GM23338 (cell line): Measurements from ENCODE around the gene ISG20. TPM values are rescaled to one million over a fixed set of nuclear protein-coding genes. Genes with fewer than 3 reads are reported as not detected.

Experiments used
- ATAC-seq: fragments of 200-7000 bp; cut with Tn5 transposase; 3 replicates; pipeline ENCODE4 v1.9.1; 2020
- DNase-seq: peaks from one replicate; pipeline ENCODE4 v3.0.0-alpha.2; 2015; ENCODE audit warnings: low spot score
- H2AFZ ChIP-seq: fragments of 200-600 bp; sonication (generic); 2 replicates; pipeline ENCODE4 v1.8.0; 2016; ENCODE audit warnings: antibody characterized with exemption, mild to moderate bottlenecking, moderate library complexity
- H3F3A ChIP-seq: fragments of 200-600 bp; sonication (generic); replicated peaks from 2 replicates; pipeline ENCODE4 v1.8.0; 2017; ENCODE audit warnings: antibody characterized with exemption, mixed run types, low read depth
- H3K27ac ChIP-seq: fragments of 200-600 bp; sonication (generic); 2 replicates; pipeline ENCODE4 v1.6.1; 2016; ENCODE audit warnings: low read depth
- H3K27me3 ChIP-seq: fragments of 200-600 bp; sonication (generic); 2 replicates; pipeline ENCODE4 v1.8.0; 2016; ENCODE audit warnings: mild to moderate bottlenecking, mixed run types, moderate library complexity; ENCODE audit not compliant: insufficient read depth
- H3K36me3 ChIP-seq: fragments of 200-600 bp; sonication (generic); 2 replicates; pipeline ENCODE4 v1.8.0; 2016; ENCODE audit warnings: mild to moderate bottlenecking; ENCODE audit not compliant: insufficient read depth
- H3K4me1 ChIP-seq: fragments of 200-600 bp; sonication (generic); 2 replicates; pipeline ENCODE4 v1.8.0; 2016; ENCODE audit warnings: mild to moderate bottlenecking, moderate library complexity; ENCODE audit not compliant: insufficient read depth
- H3K4me2 ChIP-seq: fragments of 200-600 bp; sonication (generic); 2 replicates; pipeline ENCODE4 v1.7.1; 2017; ENCODE audit warnings: mixed run types
- H3K4me3 ChIP-seq: fragments of 200-600 bp; sonication (generic); 2 replicates; pipeline ENCODE4 v1.6.1; 2016; ENCODE audit warnings: mixed run types
- H3K79me2 ChIP-seq: fragments of 200-600 bp; sonication (generic); replicated peaks from 2 replicates; pipeline ENCODE4 v1.8.0; 2017; ENCODE audit warnings: mild to moderate bottlenecking; ENCODE audit not compliant: insufficient read depth
- H3K9me2 ChIP-seq: fragments of 200-600 bp; sonication (generic); 2 replicates; pipeline ENCODE4 v1.8.0; 2017; ENCODE audit not compliant: insufficient read depth
- H4K20me1 ChIP-seq: fragments of 200-600 bp; sonication (generic); replicated peaks from 2 replicates; pipeline ENCODE4 v1.8.0; 2017; ENCODE audit warnings: mild to moderate bottlenecking; ENCODE audit not compliant: insufficient read depth
- H3K27ac Mint-ChIP-seq: 2 replicates; pipeline ENCODE4 v1.8.0; 2020; ENCODE audit warnings: inconsistent platforms, mild to moderate bottlenecking, moderate library complexity, mixed read lengths
- H3K27me3 Mint-ChIP-seq: 3 replicates; pipeline ENCODE4 v1.8.0; 2022; ENCODE audit warnings: low read depth, mild to moderate bottlenecking, moderate library complexity, mixed read lengths, inconsistent platforms; ENCODE audit not compliant: insufficient read depth, poor library complexity
- H3K36me3 Mint-ChIP-seq: 3 replicates; pipeline ENCODE4 v1.8.0; 2021; ENCODE audit warnings: low read depth, mild to moderate bottlenecking, inconsistent platforms, moderate library complexity, mixed read lengths
- H3K4me1 Mint-ChIP-seq: 3 replicates; pipeline ENCODE4 v1.8.0; 2020; ENCODE audit warnings: mild to moderate bottlenecking, inconsistent platforms, mixed read lengths
- H3K4me3 Mint-ChIP-seq: 3 replicates; pipeline ENCODE4 v1.8.0; 2021; ENCODE audit warnings: moderate library complexity, mild to moderate bottlenecking, inconsistent platforms, mixed read lengths
- H3K9me3 Mint-ChIP-seq: 3 replicates; pipeline ENCODE4 v1.8.0; 2020; ENCODE audit warnings: moderate library complexity, mild to moderate bottlenecking, inconsistent platforms, mixed read lengths
- CREB1 ChIP-seq: fragments of 250-450 bp; sonication (Bioruptor Pico); IDR thresholded peaks from 2 replicates; pipeline ENCODE4 v1.5.0; 2020; ENCODE audit warnings: low read depth, mild to moderate bottlenecking, moderate library complexity
- CTCF ChIP-seq, 2 experiments: fragments of 200-600 bp in 1 of 2; sonication (generic) in 1 of 2; conservative IDR thresholded peaks; 2 replicates each; pipeline versions ENCODE4 v1.5.1 to v1.6.1; 2016 to 2017; ENCODE audit warnings: antibody characterized with exemption in 2 of 2, low read depth in 2 of 2, mild to moderate bottlenecking in 2 of 2, moderate library complexity in 1 of 2
- EZH2phosphoT487 ChIP-seq: fragments of 200-600 bp; sonication (generic); IDR thresholded peaks from one replicate; pipeline ENCODE4 v1.8.1; 2018; ENCODE audit warnings: antibody characterized with exemption; ENCODE audit not compliant: unreplicated experiment
- JUNB ChIP-seq: IDR thresholded peaks from one replicate; pipeline ENCODE4 v1.6.1; 2016; ENCODE audit warnings: antibody characterized with exemption; ENCODE audit not compliant: unreplicated experiment
- NANOG ChIP-seq: IDR thresholded peaks from 2 replicates; pipeline ENCODE4 v1.6.1; 2016; ENCODE audit warnings: antibody characterized with exemption, borderline replicate concordance
- POLR2AphosphoS5 ChIP-seq: IDR thresholded peaks from 2 replicates; pipeline ENCODE4 v1.6.1; 2016; ENCODE audit warnings: antibody characterized with exemption, low read depth
- STAT1 ChIP-seq: IDR thresholded peaks from one replicate; pipeline ENCODE4 v1.6.1; 2016; ENCODE audit warnings: antibody characterized with exemption; ENCODE audit not compliant: unreplicated experiment
- ZNF114 ChIP-seq: fragments of 250-450 bp; sonication (Bioruptor Pico); IDR thresholded peaks from 2 replicates; pipeline ENCODE4 v1.5.0; 2020; ENCODE audit warnings: mild to moderate bottlenecking, moderate library complexity
- ZNF331 ChIP-seq: fragments of 250-450 bp; sonication (Bioruptor Pico); IDR thresholded peaks from 2 replicates; pipeline ENCODE4 v1.5.0; 2020; ENCODE audit warnings: low read depth, mild to moderate bottlenecking, moderate library complexity
- ZNF462 ChIP-seq: fragments of 250-450 bp; sonication (Bioruptor Pico); IDR thresholded peaks from 2 replicates; pipeline ENCODE4 v1.5.0; 2020; ENCODE audit warnings: mild to moderate bottlenecking, moderate library complexity
- polyA plus RNA-seq: library from polyadenylated mRNA; unstranded; fragments of >200 nt; fragmentation: Nextera tagmentation; extraction: Ambion mirVana; gene quantifications from 2 replicates; pipeline ENCODE4 v1.2.1, GENCODE V29; 2016
- total RNA-seq: library from RNA; depleted of rRNA; stranded (reverse); fragments of >200 nt; shearing (Covaris generic); gene quantifications from 2 replicates; pipeline ENCODE4 v1.2.3, GENCODE V29; 2014

ISG20 gene
- total and polyA plus RNA-seq, 2 experiments from 2014 or later, result 3.2 to 3.7 TPM

- Histone ChIP-seq H2AFZ (no peak overlapping the region), H3K36me3 (no peaks in the 10 kb centered on the region), H3K27ac (0 out of 2 replicates have a peak overlapping the region, but pooled peaks have one; percentile 34), H3K4me2 (peak overlapping the region; percentile 64), H3K4me1 (peaks cover 79% of the 10 kb centered on the region), H3K27me3 (peaks cover 42% of the 10 kb centered on the region), H3K79me2 (no peaks in the 10 kb centered on the region), H3K4me3 (peak overlapping the region; percentile 29; the same call in 1 of the 2 replicates), H3F3A (0 out of 2 replicates have a peak, but pooled peaks cover 5% of the 10 kb centered on the region), H4K20me1 (no peaks in the 10 kb centered on the region), H3K9me2 (no peaks in the 10 kb centered on the region)
- Mint-ChIP-seq H3K9me3 (peaks cover 2% of the 10 kb centered on the region; the same call in 1 of the 3 replicates), H3K36me3 (no peaks in the 10 kb centered on the region), H3K27me3 (peaks cover 54% of the 10 kb centered on the region), H3K27ac (0 out of 2 replicates have a peak overlapping the region, but pooled peaks have one; percentile 36), H3K4me1 (peaks cover 86% of the 10 kb centered on the region), H3K4me3 (peak overlapping the region; percentile 41; the same call in 2 of the 3 replicates)
- peak; percentile 31 to 53 for TF ChIP-seq CTCF (conservative IDR thresholded peaks at IDR 0.05; ENCODE audit: low read depth in 2 of 2)
- TF ChIP-seq EZH2phosphoT487, result no peak
- DNase-seq (peak; percentile 71), ATAC-seq (peak; percentile 13)
Observed at GRCh38 chr15:88610701-88611231, 28.1 kb upstream of the ISG20 start.

- Mint-ChIP-seq H3K27me3 (peaks cover 42% of the 10 kb centered on the region), H3K4me1 (peaks cover 76% of the 10 kb centered on the region), H3K27ac (no peak overlapping the region), H3K36me3 (no peaks in the 10 kb centered on the region), H3K9me3 (peaks cover 2% of the 10 kb centered on the region; the same call in 1 of the 3 replicates), H3K4me3 (0 out of 3 replicates have a peak overlapping the region, but pooled peaks have one; percentile 14)
- H3K4me3 ChIP-seq, result peak overlapping the region; percentile 21; the same call in 1 of the 2 replicates
- peak overlapping the region; percentile 64 for H3K4me2 ChIP-seq
- H3K27me3 ChIP-seq, result peaks cover 27% of the 10 kb centered on the region
- no peak overlapping the region for H2AFZ ChIP-seq
- no peaks in the 10 kb centered on the region for H3K36me3 ChIP-seq
- no peaks in the 10 kb centered on the region for H3K79me2 ChIP-seq
- H3K27ac ChIP-seq, result peak overlapping the region; percentile 92
- peak; percentile 10 for ATAC-seq
- H4K20me1 ChIP-seq, result no peaks in the 10 kb centered on the region
- peaks cover 67% of the 10 kb centered on the region for H3K4me1 ChIP-seq
- peak; percentile 56 for DNase-seq
- no peaks in the 10 kb centered on the region for H3K9me2 ChIP-seq
- no peaks in the 10 kb centered on the region for H3F3A ChIP-seq
- TF ChIP-seq ZNF114 (CRISPR knock-in tag) (no peak), CTCF (conservative IDR thresholded peaks at IDR 0.05; ENCODE audit: low read depth in 2 of 2) (no peak), STAT1 (no peak), NANOG (no peak), POLR2AphosphoS5 (no peak), ZNF462 (CRISPR knock-in tag) (no peak), CREB1 (no peak), JUNB (no peak), ZNF331 (CRISPR knock-in tag) (no peak)
Observed at GRCh38 chr15:88612186-88612796, 26.5 kb upstream of the ISG20 start.
